ENCODE data around the gene ASTL. TPM values are rescaled to one million over a fixed set of nuclear protein-coding genes. Genes with fewer than 3 reads are reported as not detected.
"Not testable (repeated sequence)": the region's sequence is repeated elsewhere in the genome, so short reads cannot be mapped to it uniquely, and the experiment has no call there.

The ASTL gene
- total RNA-seq, 1 donor from 2014 or later = not detected

GRCh38 chr2:96160366-96160765 lies 22.1 kb upstream of the ASTL start:
- H3K9ac ChIP-seq (ENCODE audit: low read depth in 1 of 3, low read length in 3 of 3); H3K36me3 ChIP-seq (ENCODE audit: control insufficient read depth in 3 of 3, insufficient read depth in 3 of 3, low read length in 3 of 3); H3K4me3 ChIP-seq (ENCODE audit: low read length in 3 of 3); H3K27ac ChIP-seq (ENCODE audit: low read depth, low read length); H3K4me1 ChIP-seq (ENCODE audit: control insufficient read depth in 3 of 3, insufficient read depth in 3 of 3, low read length in 3 of 3); H3K27me3 ChIP-seq (ENCODE audit: control insufficient read depth in 3 of 3, insufficient read depth in 3 of 3, low read length in 3 of 3); H3K9me3 ChIP-seq (ENCODE audit: control insufficient read depth in 3 of 3, low read length in 3 of 3): not testable (repeated sequence)

GRCh38 chr2:96159084-96159830 lies 21.0 kb upstream of the ASTL start:
- Histone ChIP-seq H3K27ac (ENCODE audit: low read depth, low read length) (no peak overlapping the region), H3K9me3 (ENCODE audit: control insufficient read depth in 3 of 3, low read length in 3 of 3) (no peaks in the 10 kb centered on the region), H3K9ac (ENCODE audit: low read depth in 1 of 3, low read length in 3 of 3) (no peak overlapping the region), H3K27me3 (ENCODE audit: control insufficient read depth in 3 of 3, insufficient read depth in 3 of 3, low read length in 3 of 3) (peaks cover 0 to 6% (median 0%) of the 10 kb centered on the region in 3 donors), H3K4me1 (ENCODE audit: control insufficient read depth in 3 of 3, insufficient read depth in 3 of 3, low read length in 3 of 3) (no peaks in the 10 kb centered on the region), H3K4me3 (ENCODE audit: low read length in 3 of 3) (no peak overlapping the region), H3K36me3 (ENCODE audit: control insufficient read depth in 3 of 3, insufficient read depth in 3 of 3, low read length in 3 of 3) (no peaks in the 10 kb centered on the region)

- H3K36me3 ChIP-seq (ENCODE audit: control insufficient read depth in 3 of 3, insufficient read depth in 3 of 3, low read length in 3 of 3) = no peaks in the 10 kb centered on the region
- H3K27me3 ChIP-seq (ENCODE audit: control insufficient read depth in 3 of 3, insufficient read depth in 3 of 3, low read length in 3 of 3) = peaks cover 0 to 6% (median 0%) of the 10 kb centered on the region in 3 donors
- no peak overlapping the region for H3K27ac ChIP-seq (ENCODE audit: low read depth, low read length)
- H3K4me1 ChIP-seq (ENCODE audit: control insufficient read depth in 3 of 3, insufficient read depth in 3 of 3, low read length in 3 of 3) = no peaks in the 10 kb centered on the region
- no peak overlapping the region for H3K9ac ChIP-seq (ENCODE audit: low read depth in 1 of 3, low read length in 3 of 3)
- no peaks in the 10 kb centered on the region for H3K9me3 ChIP-seq (ENCODE audit: control insufficient read depth in 3 of 3, low read length in 3 of 3)
- H3K4me3 ChIP-seq (ENCODE audit: low read length in 3 of 3) = no peak overlapping the region
Observed at GRCh38 chr2:96158554-96158940, 20.2 kb upstream of the ASTL start.

GRCh38 chr2:96157649-96158553 lies 19.6 kb upstream of the ASTL start:
- H3K27ac ChIP-seq (ENCODE audit: low read depth, low read length) = no peak overlapping the region
- H3K27me3 ChIP-seq (ENCODE audit: control insufficient read depth in 3 of 3, insufficient read depth in 3 of 3, low read length in 3 of 3) = peaks cover 0 to 6% (median 0%) of the 10 kb centered on the region in 3 donors
- no peak overlapping the region for H3K4me3 ChIP-seq (ENCODE audit: low read length in 3 of 3)
- H3K9me3 ChIP-seq (ENCODE audit: control insufficient read depth in 3 of 3, low read length in 3 of 3) = no peaks in the 10 kb centered on the region
- no peaks in the 10 kb centered on the region for H3K4me1 ChIP-seq (ENCODE audit: control insufficient read depth in 3 of 3, insufficient read depth in 3 of 3, low read length in 3 of 3)
- no peaks in the 10 kb centered on the region for H3K36me3 ChIP-seq (ENCODE audit: control insufficient read depth in 3 of 3, insufficient read depth in 3 of 3, low read length in 3 of 3)
- no peak overlapping the region for H3K9ac ChIP-seq (ENCODE audit: low read depth in 1 of 3, low read length in 3 of 3)

GRCh38 chr2:96156926-96157648 lies 18.8 kb upstream of the ASTL start:
- H3K36me3 ChIP-seq (ENCODE audit: control insufficient read depth in 3 of 3, insufficient read depth in 3 of 3, low read length in 3 of 3) = no peaks in the 10 kb centered on the region
- no peaks in the 10 kb centered on the region for H3K4me1 ChIP-seq (ENCODE audit: control insufficient read depth in 3 of 3, insufficient read depth in 3 of 3, low read length in 3 of 3)
- H3K27me3 ChIP-seq (ENCODE audit: control insufficient read depth in 3 of 3, insufficient read depth in 3 of 3, low read length in 3 of 3) = peaks cover 0 to 6% (median 0%) of the 10 kb centered on the region in 3 donors
- no peak overlapping the region for H3K4me3 ChIP-seq (ENCODE audit: low read length in 3 of 3)
- H3K9ac ChIP-seq (ENCODE audit: low read depth in 1 of 3, low read length in 3 of 3) = no peak overlapping the region
- no peak overlapping the region for H3K27ac ChIP-seq (ENCODE audit: low read depth, low read length)
- no peaks in the 10 kb centered on the region for H3K9me3 ChIP-seq (ENCODE audit: control insufficient read depth in 3 of 3, low read length in 3 of 3)

- Histone ChIP-seq H3K9me3 (ENCODE audit: control insufficient read depth in 3 of 3, low read length in 3 of 3) (no peaks in the 10 kb centered on the region), H3K4me1 (ENCODE audit: control insufficient read depth in 3 of 3, insufficient read depth in 3 of 3, low read length in 3 of 3) (no peaks in the 10 kb centered on the region), H3K36me3 (ENCODE audit: control insufficient read depth in 3 of 3, insufficient read depth in 3 of 3, low read length in 3 of 3) (no peaks in the 10 kb centered on the region), H3K9ac (ENCODE audit: low read depth in 1 of 3, low read length in 3 of 3) (no peak overlapping the region), H3K27ac (ENCODE audit: low read depth, low read length) (no peak overlapping the region), H3K27me3 (ENCODE audit: control insufficient read depth in 3 of 3, insufficient read depth in 3 of 3, low read length in 3 of 3) (peaks cover 0 to 6% (median 0%) of the 10 kb centered on the region in 3 donors), H3K4me3 (ENCODE audit: low read length in 3 of 3) (no peak overlapping the region)
Observed at GRCh38 chr2:96156011-96156820, 17.9 kb upstream of the ASTL start.

GRCh38 chr2:96154506-96155380 lies 16.4 kb upstream of the ASTL start:
- Histone ChIP-seq H3K9me3 (ENCODE audit: control insufficient read depth in 3 of 3, low read length in 3 of 3) (no peaks in the 10 kb centered on the region), H3K36me3 (ENCODE audit: control insufficient read depth in 3 of 3, insufficient read depth in 3 of 3, low read length in 3 of 3) (no peaks in the 10 kb centered on the region)

GRCh38 chr2:96153991-96154431 lies 15.7 kb upstream of the ASTL start:
- H3K9ac ChIP-seq (ENCODE audit: low read depth in 1 of 3, low read length in 3 of 3) = no peak overlapping the region
- H3K36me3 ChIP-seq (ENCODE audit: control insufficient read depth in 3 of 3, insufficient read depth in 3 of 3, low read length in 3 of 3) = no peaks in the 10 kb centered on the region
- H3K9me3 ChIP-seq (ENCODE audit: control insufficient read depth in 3 of 3, low read length in 3 of 3) = no peaks in the 10 kb centered on the region
- H3K27ac ChIP-seq (ENCODE audit: low read depth, low read length) = no peak overlapping the region
- H3K27me3 ChIP-seq (ENCODE audit: control insufficient read depth in 3 of 3, insufficient read depth in 3 of 3, low read length in 3 of 3) = peaks cover 0 to 6% (median 0%) of the 10 kb centered on the region in 3 donors
- no peak overlapping the region for H3K4me3 ChIP-seq (ENCODE audit: low read length in 3 of 3)
- H3K4me1 ChIP-seq (ENCODE audit: control insufficient read depth in 3 of 3, insufficient read depth in 3 of 3, low read length in 3 of 3) = no peaks in the 10 kb centered on the region

More at GRCh38 chr2:96154506-96155380, 16.4 kb upstream of the ASTL start:
- no peak overlapping the region for H3K27ac ChIP-seq (ENCODE audit: low read depth, low read length)
- H3K4me1 ChIP-seq (ENCODE audit: control insufficient read depth in 3 of 3, insufficient read depth in 3 of 3, low read length in 3 of 3) = no peaks in the 10 kb centered on the region
- no peak overlapping the region for H3K9ac ChIP-seq (ENCODE audit: low read depth in 1 of 3, low read length in 3 of 3)
- H3K4me3 ChIP-seq (ENCODE audit: low read length in 3 of 3) = no peak overlapping the region
- H3K27me3 ChIP-seq (ENCODE audit: control insufficient read depth in 3 of 3, insufficient read depth in 3 of 3, low read length in 3 of 3) = peaks cover 0 to 6% (median 0%) of the 10 kb centered on the region in 3 donors

Measured in skeletal muscle tissue (tissue), 4 donors.